DMS153 treated with DMSO at 0.1 percent for 48 hours (cell line): ENCODE results near the gene GON7.
"Not testable (repeated sequence)": the region's sequence is repeated elsewhere in the genome, so short reads cannot be mapped to it uniquely, and the experiment has no call there.

Source experiments
- DNase-seq: peaks from one replicate; lab custom pipeline; 2025; ENCODE audit not compliant: unreplicated experiment; lab: John Stamatoyannopoulos, UW

Gene GON7

DNA sequence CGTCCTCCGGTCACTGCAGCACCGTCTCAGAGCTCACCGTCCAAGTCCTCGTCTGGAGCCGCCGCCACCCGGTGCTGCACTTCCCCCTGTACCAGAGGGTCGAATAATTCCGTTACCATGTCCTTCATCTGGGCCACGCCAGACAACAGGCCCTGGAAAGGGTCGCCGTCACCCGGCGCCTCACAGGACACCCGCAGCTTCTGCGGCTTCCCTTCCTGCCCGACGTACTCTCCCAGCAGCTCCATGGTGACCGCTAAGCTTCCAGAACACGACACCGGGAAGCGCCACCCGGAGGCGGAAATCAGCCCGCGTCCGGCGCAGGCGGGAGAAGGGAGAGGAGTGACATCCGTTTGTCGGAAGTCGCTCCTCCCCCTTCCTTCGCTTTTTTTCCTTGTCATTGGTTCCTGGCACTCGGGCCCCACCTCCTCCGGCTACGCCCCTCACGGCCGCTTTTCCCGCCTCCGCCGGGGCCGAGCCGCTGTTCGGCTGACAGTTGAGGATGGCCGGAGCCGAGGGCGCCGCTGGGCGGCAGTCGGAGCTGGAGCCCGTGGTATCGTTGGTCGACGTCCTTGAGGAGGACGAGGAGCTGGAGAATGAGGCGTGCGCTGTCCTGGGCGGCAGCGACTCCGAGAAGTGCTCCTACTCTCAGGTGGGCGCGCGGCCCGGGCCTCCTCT lies at the start of gene GON7, which contains the start of gene UBR7:
Gene GON7, minus strand, starts transcription at position 273 of the 675 bp plus-strand sequence. Its CDS starts 28 bp downstream, at position 245.
Gene UBR7, plus strand, starts transcription at position 464 of the 675 bp plus-strand sequence. Its CDS starts 36 bp downstream, at position 500.
- DNase-seq: peak; percentile 94

- no peak for DNase-seq
Observed at GRCh38 chr14:93249128-93249831, 42.4 kb upstream of the GON7 start.

GRCh38 chr14:93246534-93246933 lies 39.7 kb upstream of the GON7 start:
- no peak for DNase-seq

- DNase-seq: no peak
Observed at GRCh38 chr14:93245764-93246420, 39.0 kb upstream of the GON7 start.

DNA sequence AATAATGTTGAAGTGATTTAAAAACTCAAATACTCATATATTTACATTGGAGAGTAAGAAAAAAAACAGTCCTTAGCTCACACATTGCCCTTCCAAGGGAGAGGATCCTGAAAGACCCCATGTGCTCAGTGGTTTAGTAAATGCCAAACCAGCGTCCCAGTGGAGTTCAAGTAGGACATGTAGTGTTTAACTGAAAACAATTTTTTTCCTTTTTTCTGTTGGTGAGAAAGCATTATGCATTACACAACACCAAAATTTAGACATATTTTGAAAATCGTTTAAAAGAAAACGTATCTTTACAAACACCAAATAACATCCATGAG lies 33.8 kb upstream of the GON7 start:
- DNase-seq: no peak

DNA sequence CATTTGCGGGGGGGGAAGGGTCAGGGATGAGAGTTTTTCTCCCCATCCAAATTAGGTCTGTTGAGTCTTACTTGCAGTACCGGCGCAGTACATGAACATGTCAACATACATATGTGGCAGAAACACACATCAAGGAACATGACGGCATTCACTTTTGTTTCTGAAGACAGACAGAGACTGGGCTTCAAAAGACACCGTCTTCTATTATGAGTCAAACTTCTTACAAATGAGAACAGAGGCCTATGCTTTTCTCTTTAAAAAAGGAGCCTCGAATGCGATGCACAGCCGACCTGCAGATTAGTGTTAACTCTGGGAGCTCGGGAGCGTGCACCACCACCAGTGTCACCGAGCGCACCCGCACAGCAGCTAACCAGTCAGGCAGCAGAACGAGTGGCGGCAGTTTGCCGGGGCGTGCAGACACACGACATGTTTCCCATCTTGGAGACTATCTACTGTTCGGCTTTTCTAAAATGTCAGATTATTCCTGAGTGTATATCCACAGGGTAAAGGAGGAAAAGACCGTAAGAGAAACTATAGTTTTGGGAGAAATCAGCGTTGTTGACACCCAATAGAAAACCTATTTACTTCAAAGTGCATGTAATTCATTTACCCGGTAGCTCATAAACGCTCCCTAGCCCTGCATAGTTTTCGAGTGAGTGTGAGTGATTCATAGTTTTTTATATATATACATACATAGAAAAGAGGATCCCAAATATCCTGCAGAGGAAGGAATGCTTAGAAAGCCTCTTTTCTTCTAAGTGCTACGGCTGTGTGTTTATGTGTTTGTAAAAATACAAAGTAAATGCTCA lies 33.2 kb upstream of the GON7 start:
- no peak for DNase-seq

- peak; percentile 8 for DNase-seq
Observed at GRCh38 chr14:93234798-93235197, 27.9 kb upstream of the GON7 start.

DNA sequence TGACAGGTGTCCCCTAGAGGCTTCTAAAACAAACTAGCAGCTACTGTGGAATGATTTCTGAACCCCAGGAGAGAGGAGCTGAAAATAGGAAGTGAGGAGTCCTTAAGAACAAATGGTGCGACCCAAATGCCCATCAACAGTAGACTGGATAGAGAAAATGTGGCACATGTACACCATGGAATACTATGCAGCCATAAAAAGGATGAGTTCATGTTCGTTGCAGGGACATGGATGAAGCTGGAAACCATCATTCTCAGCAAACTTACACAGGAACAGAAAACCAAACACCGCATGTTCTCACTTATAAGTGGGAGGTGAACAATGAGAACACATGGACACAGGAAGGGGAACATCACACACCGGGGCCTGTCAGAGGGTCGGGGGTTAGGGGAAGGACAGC lies 26.2 kb upstream of the GON7 start:
- not testable (repeated sequence) for DNase-seq

- no peak for DNase-seq
Observed at GRCh38 chr14:93232159-93232558, 25.3 kb upstream of the GON7 start.

- peak; percentile 20 for DNase-seq
Observed at GRCh38 chr14:93231129-93231979, 24.5 kb upstream of the GON7 start.

DNA sequence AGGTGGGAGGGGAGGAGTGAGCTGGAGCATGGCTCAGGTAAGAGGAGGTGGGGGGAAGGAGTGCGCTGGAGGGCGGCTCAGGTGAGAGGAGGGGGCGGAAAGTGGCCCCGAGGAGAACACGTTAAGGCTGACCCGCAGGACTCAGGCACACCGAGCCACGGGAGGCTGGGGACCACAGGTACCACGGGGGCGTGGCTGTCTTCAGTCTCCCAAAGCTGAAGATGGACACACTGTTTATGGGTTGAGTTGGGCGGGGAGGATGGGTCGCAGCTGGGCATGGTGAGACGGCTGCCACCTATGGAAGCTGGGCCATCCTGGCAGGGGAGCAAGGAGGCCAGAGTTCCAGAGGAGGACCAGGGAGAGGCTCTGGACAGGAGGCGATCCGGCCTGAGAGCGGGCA lies 23.7 kb upstream of the GON7 start:
- DNase-seq: no peak

GRCh38 chr14:93228550-93228949 lies 21.7 kb upstream of the GON7 start:
- DNase-seq: no peak

DNA sequence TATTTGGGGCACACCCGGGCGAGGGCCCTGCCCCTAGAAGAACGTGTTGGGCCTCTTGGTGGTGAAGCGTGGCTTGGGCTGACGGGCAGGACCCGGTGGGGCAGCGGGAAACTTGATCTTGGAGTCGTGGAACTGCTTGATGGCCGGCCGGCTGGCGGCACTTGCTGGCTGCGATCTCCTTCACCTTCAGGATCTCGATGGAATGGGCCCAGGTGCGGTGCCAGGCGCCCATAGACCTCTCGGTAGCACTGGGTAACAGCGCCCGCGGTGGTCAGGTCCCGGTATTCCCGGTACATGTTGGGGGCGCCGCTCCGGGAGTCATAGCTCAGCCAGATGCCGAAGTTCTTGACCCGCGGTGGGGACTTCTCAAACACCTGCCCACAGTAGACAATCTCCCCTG lies 16.7 kb upstream of the GON7 start:
- no peak for DNase-seq

- no peak for DNase-seq
Observed at GRCh38 chr14:93220509-93220908, 13.6 kb upstream of the GON7 start.

DNA sequence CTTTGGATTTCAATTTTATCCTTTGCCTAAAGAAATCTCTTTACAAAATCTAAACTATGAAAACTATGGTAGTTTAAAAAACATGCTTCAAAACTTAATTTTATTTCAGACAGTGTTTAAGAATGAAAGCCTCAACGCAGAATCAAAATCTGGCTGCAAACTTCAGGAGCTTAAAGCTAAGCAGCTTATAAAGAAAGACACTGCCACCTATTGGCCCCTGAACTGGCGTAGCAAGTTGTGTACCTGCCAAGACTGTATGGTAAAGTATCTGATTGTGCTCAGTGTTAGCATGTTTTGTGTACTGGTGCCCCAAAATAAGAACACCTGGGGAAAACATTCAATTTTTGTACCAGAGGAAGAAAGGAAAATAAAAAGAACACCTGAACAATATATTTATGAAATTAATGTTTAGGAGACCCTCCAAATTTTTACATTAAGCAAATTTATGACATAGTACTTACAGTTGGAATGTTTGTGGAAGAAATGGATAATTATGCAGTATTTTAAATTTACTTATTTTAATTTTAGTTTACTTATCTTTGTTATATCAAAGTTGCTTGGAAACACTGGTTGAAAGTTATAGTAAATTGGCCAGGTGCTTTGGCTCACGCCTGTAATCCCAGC lies 12.3 kb upstream of the GON7 start:
- peak; percentile 16 for DNase-seq

GRCh38 chr14:93214598-93214997 lies 7.7 kb upstream of the GON7 start:
- no peak for DNase-seq

- DNase-seq: no peak
Observed at GRCh38 chr14:93212432-93212831, 5.6 kb upstream of the GON7 start.

DNA sequence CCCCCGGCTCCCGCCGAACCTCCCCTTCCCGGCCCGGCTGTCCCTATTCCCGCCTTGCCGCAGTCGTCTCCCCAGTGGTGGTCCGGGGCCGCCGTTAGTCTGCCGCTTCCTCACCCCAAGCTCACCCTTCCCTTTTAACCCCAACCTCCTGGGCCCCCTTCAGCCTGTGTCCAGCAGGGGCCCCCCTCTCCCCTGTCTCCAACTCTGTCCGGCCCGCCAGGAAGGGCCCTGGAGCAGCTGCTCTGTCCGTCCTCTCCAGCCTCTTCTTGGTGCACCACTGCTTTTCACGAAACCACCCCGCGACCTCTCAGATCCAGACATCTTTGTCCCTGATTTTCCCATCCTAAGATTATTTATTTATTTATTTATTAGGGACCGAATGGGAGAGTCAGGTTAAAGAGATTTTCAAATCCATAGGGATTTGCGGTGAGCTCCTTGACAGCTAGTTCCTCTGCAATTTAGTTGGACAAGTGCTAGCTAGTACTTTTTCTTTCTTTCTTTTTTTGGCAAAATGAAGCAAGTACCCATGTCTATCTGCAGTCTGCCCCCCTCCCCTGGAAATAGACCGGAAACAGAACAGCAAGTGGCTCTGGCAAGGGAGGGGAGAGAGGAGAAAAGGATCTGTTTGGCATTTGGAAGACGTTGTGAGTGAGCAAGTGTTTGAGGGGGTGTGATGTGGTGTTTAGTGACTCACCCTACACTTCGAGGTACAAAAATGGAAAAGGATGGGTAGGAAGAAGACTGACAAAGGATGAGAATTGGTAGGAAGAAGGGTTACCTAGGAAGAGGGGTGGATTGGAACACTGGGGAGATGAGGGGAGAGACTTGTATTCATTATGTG lies 823 bp upstream of the GON7 start:
- DNase-seq: no peak

- no peak for DNase-seq
Observed at GRCh38 chr14:93201155-93201704, 5.6 kb downstream of the GON7 start.
